Keratinocyte (primary cell): ENCODE data around the gene PSMB9. TPM values are rescaled to one million over a fixed set of nuclear protein-coding genes. Genes with fewer than 3 reads are reported as not detected.

ENCODE experiments used
- DNase-seq: peaks from one replicate; pipeline ENCODE4 v3.0.0-alpha.2; 2011; ENCODE audit warnings: low read depth, missing footprints, low spot score
- FAIRE-seq: peaks from 2 replicates; lab custom pipeline; 2011; peaks lifted over from hg19 to GRCh38; lab: Jason Lieb, UNC
- H2AFZ ChIP-seq: 2 replicates; pipeline ENCODE4 v1.6.0; 2012; ENCODE audit warnings: low read length, control low read depth, inconsistent platforms; ENCODE audit not compliant: control insufficient read depth
- H3K27ac ChIP-seq: 2 replicates; pipeline ENCODE4 v1.5.1; 2011; ENCODE audit warnings: low read length; ENCODE audit not compliant: control insufficient read depth, insufficient read depth
- H3K27me3 ChIP-seq: 3 replicates; pipeline ENCODE4 v1.6.0; 2011; ENCODE audit warnings: low read length; ENCODE audit not compliant: control insufficient read depth, insufficient read depth; ENCODE audit errors: extremely low read depth
- H3K36me3 ChIP-seq, 2 experiments: 2 replicates in 1 of 2; 3 replicates in 1 of 2; pipeline ENCODE4 v1.5.1; 2011; ENCODE audit warnings: low read length in 2 of 2, mild to moderate bottlenecking in 1 of 2; ENCODE audit not compliant: control insufficient read depth in 2 of 2, insufficient read depth in 2 of 2; ENCODE audit errors: extremely low read depth in 1 of 2
- H3K4me1 ChIP-seq: 3 replicates; pipeline ENCODE4 v1.5.1; 2011; ENCODE audit warnings: low read length; ENCODE audit not compliant: control insufficient read depth, insufficient read depth; ENCODE audit errors: extremely low read depth
- H3K4me2 ChIP-seq: 3 replicates; pipeline ENCODE4 v1.6.0; 2011; ENCODE audit warnings: low read depth, low read length; ENCODE audit not compliant: control insufficient read depth, insufficient read depth; ENCODE audit errors: extremely low read depth
- H3K4me3 ChIP-seq, 3 experiments: fragments of 200-600 bp in 1 of 3; sonication (generic) in 1 of 3; 2 replicates in 2 of 3; 3 replicates in 1 of 3; pipeline ENCODE4 v1.5.1; 2011 to 2016; ENCODE audit warnings: low read length in 3 of 3, mild to moderate bottlenecking in 3 of 3, control low read depth in 2 of 3, inconsistent platforms in 1 of 3, low read depth in 1 of 3, mixed read lengths in 1 of 3, mixed run types in 1 of 3, moderate library complexity in 1 of 3; ENCODE audit not compliant: control insufficient read depth in 2 of 3, insufficient read depth in 2 of 3; ENCODE audit errors: extremely low read depth in 1 of 3
- H3K79me2 ChIP-seq: 2 replicates; pipeline ENCODE4 v1.6.0; 2012; ENCODE audit warnings: low read length; ENCODE audit not compliant: control insufficient read depth, insufficient read depth
- H3K9ac ChIP-seq: 3 replicates; pipeline ENCODE4 v1.6.0; 2011; ENCODE audit warnings: low read length; ENCODE audit not compliant: control insufficient read depth, insufficient read depth; ENCODE audit errors: extremely low read depth
- H3K9me1 ChIP-seq: 3 replicates; pipeline ENCODE4 v1.6.0; 2011; ENCODE audit warnings: low read length; ENCODE audit not compliant: control insufficient read depth, insufficient read depth; ENCODE audit errors: extremely low read depth
- H3K9me3 ChIP-seq: 2 replicates; pipeline ENCODE4 v1.5.1; 2012; ENCODE audit warnings: low read depth, low read length; ENCODE audit not compliant: control insufficient read depth
- H4K20me1 ChIP-seq: 3 replicates; pipeline ENCODE4 v1.6.0; 2011; ENCODE audit warnings: low read length; ENCODE audit not compliant: control insufficient read depth, insufficient read depth; ENCODE audit errors: extremely low read depth
- CTCF ChIP-seq, 3 experiments: IDR thresholded peaks in 1 of 3; conservative IDR thresholded peaks in 1 of 3; optimal IDR thresholded peaks in 1 of 3; 2 replicates in 2 of 3; 3 replicates in 1 of 3; pipeline versions ENCODE3 to v1.5.1; 2011; ENCODE audit warnings: low read length in 3 of 3, mild to moderate bottlenecking in 3 of 3, moderate library complexity in 2 of 3, control low read depth in 1 of 3, inconsistent platforms in 1 of 3; ENCODE audit not compliant: insufficient read depth in 2 of 3; ENCODE audit errors: extremely low read depth in 1 of 3
- EZH2 ChIP-seq: IDR thresholded peaks from one replicate; pipeline ENCODE4 v1.6.1; 2012; ENCODE audit warnings: inconsistent platforms, mild to moderate bottlenecking, low read length, moderate library complexity
- dilution Hi-C: fragments of 300-500 bp; cut with MboI; formaldehyde crosslinking; loops from one replicate; pipeline ENCODE4 v1.7.0; 2020; ENCODE audit warnings: low sequenced_read_pairs; ENCODE audit not compliant: extremely low pct_ligation_motif_present
- polyA plus RNA-seq, 5 experiments: library from polyadenylated mRNA; depleted of rRNA in 3 of 5; stranded (reverse) in 3 of 5; stranded (forward) in 1 of 5; unstranded in 1 of 5; fragments of >200 nt; gene quantifications; 1 replicate in 1 of 5; 2 replicates in 3 of 5; 3 replicates in 1 of 5; pipeline versions ENCODE4 v1.2.1 to v1.2.3, GENCODE V29; 2011 to 2012; ENCODE audit warnings: missing spikeins in 2 of 5, low read depth in 1 of 5, low replicate concordance in 1 of 5

Gene PSMB9
- polyA plus RNA-seq, 1 donor (not counting 4 experiments of a cell fraction or from before 2014, with no cell fraction given), result 25.4 TPM

- Histone ChIP-seq H3K36me3 (peaks cover 7 to 16% of the 10 kb centered on the region in 2 experiments), H4K20me1 (no peaks in the 10 kb centered on the region), H3K9me3 (no peaks in the 10 kb centered on the region), H3K9ac (no peak overlapping the region), H3K27me3 (no peaks in the 10 kb centered on the region), H3K4me2 (peak overlapping the region; percentile 92), H3K4me3 (peak overlapping the region in 2 of 3 experiments; percentile 67 to 86), H3K79me2 (peaks cover 22% of the 10 kb centered on the region), H3K4me1 (peaks cover 15% of the 10 kb centered on the region), H3K27ac (no peak overlapping the region), H3K9me1 (no peaks in the 10 kb centered on the region), H2AFZ (no peak overlapping the region)
- FAIRE-seq (no peak), DNase-seq (no peak)
- dilution Hi-C loops, result no loop called here
- TF ChIP-seq EZH2, result no peak
- TF ChIP-seq CTCF (optimal IDR thresholded peaks at IDR 0.05 in 1 of 3, IDR thresholded peaks at IDR 0.05 in 1 of 3, conservative IDR thresholded peaks at IDR 0.05 in 1 of 3; ENCODE audit: extremely low read depth in 1 of 3, insufficient read depth in 2 of 3, low read length in 3 of 3), result no peak
Observed at GRCh38 chr6:32836873-32837272, 17.1 kb upstream of the PSMB9 start.

GRCh38 chr6:32837651-32838113, 16.3 kb upstream of the PSMB9 start:
- Histone ChIP-seq H3K36me3 (peaks cover 4 to 15% of the 10 kb centered on the region in 2 experiments), H2AFZ (peak overlapping the region; percentile 34), H3K4me2 (peak overlapping the region; percentile 92), H3K79me2 (peaks cover 22% of the 10 kb centered on the region), H3K9me3 (no peaks in the 10 kb centered on the region), H3K27ac (peak overlapping the region; percentile 76), H3K9me1 (no peaks in the 10 kb centered on the region), H3K9ac (peak overlapping the region; percentile 81), H3K4me3 (peak overlapping the region; percentile 67 to 86 (median 71)), H3K4me1 (peaks cover 23% of the 10 kb centered on the region), H3K27me3 (no peaks in the 10 kb centered on the region), H4K20me1 (no peaks in the 10 kb centered on the region)
- FAIRE-seq, result peak; percentile 46
- dilution Hi-C loops, result no loop called here
- DNase-seq, result peak; percentile 53
- TF ChIP-seq CTCF (optimal IDR thresholded peaks at IDR 0.05 in 1 of 3, IDR thresholded peaks at IDR 0.05 in 1 of 3, conservative IDR thresholded peaks at IDR 0.05 in 1 of 3; ENCODE audit: extremely low read depth in 1 of 3, insufficient read depth in 2 of 3, low read length in 3 of 3) (no peak), EZH2 (no peak)
